Nephron progenitor cell (in vitro differentiated cells): ENCODE data around the gene ABCD2.

Experiments used
- DNase-seq: peaks from one replicate; pipeline ENCODE4 v3.0.0; 2021
- H3K27ac Mint-ChIP-seq: 2 replicates; pipeline ENCODE4 v1.8.0; 2021; ENCODE audit warnings: mild to moderate bottlenecking, moderate library complexity, mixed read lengths
- H3K27me3 Mint-ChIP-seq: 2 replicates; pipeline ENCODE4 v1.8.0; 2021; ENCODE audit warnings: mild to moderate bottlenecking, low read depth, mixed read lengths; ENCODE audit not compliant: poor library complexity
- H3K36me3 Mint-ChIP-seq: 2 replicates; pipeline ENCODE4 v1.8.0; 2021; ENCODE audit warnings: low read depth, mixed read lengths
- H3K4me1 Mint-ChIP-seq: 2 replicates; pipeline ENCODE4 v1.8.0; 2021; ENCODE audit warnings: mixed read lengths
- H3K4me3 Mint-ChIP-seq: 2 replicates; pipeline ENCODE4 v1.8.0; 2021; ENCODE audit warnings: mild to moderate bottlenecking, moderate library complexity, mixed read lengths
- H3K9me3 Mint-ChIP-seq: 2 replicates; pipeline ENCODE4 v1.8.0; 2021; ENCODE audit warnings: mild to moderate bottlenecking, moderate library complexity, mixed read lengths
- CTCF ChIP-seq: fragments of 200-600 bp; sonication (generic); IDR thresholded peaks from 2 replicates; pipeline ENCODE4 v1.5.0; 2021; ENCODE audit warnings: antibody characterized with exemption

ABCD2 gene

DNA sequence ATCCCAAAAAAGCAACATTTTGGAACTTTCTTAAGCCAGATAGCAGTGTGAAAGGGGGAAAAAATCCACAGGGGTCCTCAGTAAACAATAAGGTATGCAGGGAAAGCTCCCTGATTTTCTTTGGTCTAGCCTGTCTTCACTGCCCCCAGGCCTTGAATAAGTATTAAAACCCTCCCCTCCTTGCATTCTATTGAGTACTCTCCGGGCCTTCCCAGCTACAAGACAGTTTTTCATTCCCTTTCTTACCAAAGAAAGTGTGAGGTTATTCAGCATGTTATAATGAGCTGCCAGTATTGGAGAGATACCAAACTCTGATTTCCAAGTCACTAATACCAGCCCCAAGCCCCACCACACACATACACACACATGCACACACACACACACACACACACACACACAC lies 116.9 kb downstream of the ABCD2 start:
- H3K9me3 Mint-ChIP-seq, result no peaks in the 10 kb centered on the region
- no peaks in the 10 kb centered on the region for H3K36me3 Mint-ChIP-seq
- H3K4me3 Mint-ChIP-seq, result no peak overlapping the region
- H3K4me1 Mint-ChIP-seq, result no peaks in the 10 kb centered on the region
- no peak overlapping the region for H3K27ac Mint-ChIP-seq
- DNase-seq, result no peak
- H3K27me3 Mint-ChIP-seq, result peaks cover 5% of the 10 kb centered on the region
- no peak for TF ChIP-seq CTCF
